Fibroblast of lung (primary cell): ENCODE results near the gene FKBP8. TPM values are rescaled to one million over a fixed set of nuclear protein-coding genes. Genes with fewer than 3 reads are reported as not detected.

ENCODE experiments used
- DNase-seq, 2 donors: peaks; one replicate each; pipeline versions ENCODE4 v3.0.0 to v3.0.0-alpha.2; 2010; ENCODE audit warnings: low read depth in 2 of 2
- H2AFZ ChIP-seq: 2 replicates; pipeline ENCODE4 v1.5.1; 2012; ENCODE audit warnings: low read length, control low read depth, inconsistent platforms
- H3K27ac ChIP-seq: 2 replicates; pipeline ENCODE4 v1.5.1; 2011; ENCODE audit warnings: low read length, control low read depth; ENCODE audit not compliant: insufficient read depth
- H3K27me3 ChIP-seq: 2 replicates; pipeline ENCODE4 v1.5.1; 2011; ENCODE audit warnings: mild to moderate bottlenecking, low read length; ENCODE audit not compliant: control insufficient read depth, insufficient read depth
- H3K36me3 ChIP-seq: 2 replicates; pipeline ENCODE4 v1.5.1; 2011; ENCODE audit warnings: low read length; ENCODE audit not compliant: control insufficient read depth, insufficient read depth
- H3K4me1 ChIP-seq: 2 replicates; pipeline ENCODE4 v1.5.1; 2011; ENCODE audit warnings: low read length; ENCODE audit not compliant: control insufficient read depth, insufficient read depth; ENCODE audit errors: extremely low read depth
- H3K4me2 ChIP-seq: 2 replicates; pipeline ENCODE4 v1.5.1; 2011; ENCODE audit warnings: low read length, control low read depth; ENCODE audit not compliant: insufficient read depth; ENCODE audit errors: extremely low read depth
- H3K4me3 ChIP-seq, 4 experiments: fragments of 200-600 bp in 1 of 4; sonication (generic) in 1 of 4; replicated peaks in 1 of 4; 2 replicates each; pipeline ENCODE4 v1.5.1; 2011 to 2016; ENCODE audit warnings: low read length in 4 of 4, low read depth in 3 of 4, mild to moderate bottlenecking in 3 of 4, control low read depth in 2 of 4, inconsistent platforms in 1 of 4, mixed read lengths in 1 of 4; ENCODE audit not compliant: insufficient read depth in 1 of 4; ENCODE audit errors: control extremely low read depth in 1 of 4
- H3K79me2 ChIP-seq: 2 replicates; pipeline ENCODE4 v1.5.1; 2012; ENCODE audit warnings: mild to moderate bottlenecking, low read length, inconsistent platforms; ENCODE audit not compliant: control insufficient read depth, insufficient read depth
- H3K9ac ChIP-seq: 2 replicates; pipeline ENCODE4 v1.5.1; 2011; ENCODE audit warnings: mild to moderate bottlenecking, low read length, control low read depth; ENCODE audit not compliant: insufficient read depth
- H3K9me3 ChIP-seq: 2 replicates; pipeline ENCODE4 v1.5.1; 2012; ENCODE audit warnings: low read depth, low read length; ENCODE audit not compliant: control insufficient read depth, insufficient read depth
- H4K20me1 ChIP-seq: 2 replicates; pipeline ENCODE4 v1.5.1; 2011; ENCODE audit warnings: low read length; ENCODE audit not compliant: control insufficient read depth, insufficient read depth; ENCODE audit errors: extremely low read depth
- EZH2 ChIP-seq: IDR thresholded peaks from 2 replicates; pipeline ENCODE4 v1.5.1; 2012; ENCODE audit warnings: low read length, control low read depth, mild to moderate bottlenecking; ENCODE audit errors: missing control alignments
- polyA plus RNA-seq, 2 donors: library from polyadenylated mRNA; depleted of rRNA in 1 of 2; stranded (reverse) in 1 of 2; unstranded in 1 of 2; fragments of >200 nt; gene quantifications; 2 replicates each; pipeline ENCODE4 v1.2.1, GENCODE V29; 2011 to 2012; ENCODE audit warnings: missing spikeins in 1 of 2
- total RNA-seq: library from RNA; depleted of rRNA; stranded (reverse); fragments of >200 nt; gene quantifications from 2 replicates; pipeline ENCODE4 v1.2.1, GENCODE V29; 2014
- TF ChIP-seq, protein P1 (sequence below), 2 donors: IDR thresholded peaks in 1 of 2; conservative IDR thresholded peaks in 1 of 2; 1 replicate in 1 of 2; 2 replicates in 1 of 2; pipeline ENCODE4 v1.5.1; 2011 to 2012; ENCODE audit warnings: low read length in 2 of 2, control low read depth in 1 of 2, inconsistent platforms in 1 of 2, low read depth in 1 of 2, mild to moderate bottlenecking in 1 of 2

The FKBP8 gene
- total and polyA plus RNA-seq, 2 donors (not counting 1 experiment from before 2014, with no cell fraction given) = 135 to 289 TPM

- H3K4me1 ChIP-seq = no peaks in the 10 kb centered on the region
- no peak overlapping the region for H2AFZ ChIP-seq
- no peak overlapping the region for H3K4me3 ChIP-seq
- H3K27me3 ChIP-seq = no peaks in the 10 kb centered on the region
- H3K36me3 ChIP-seq = peaks cover 33% of the 10 kb centered on the region
- H3K79me2 ChIP-seq = peaks cover 3% of the 10 kb centered on the region
- H4K20me1 ChIP-seq = no peaks in the 10 kb centered on the region
- no peaks in the 10 kb centered on the region for H3K9me3 ChIP-seq
- no peak overlapping the region for H3K27ac ChIP-seq
- H3K4me2 ChIP-seq = no peak overlapping the region
- no peak overlapping the region for H3K9ac ChIP-seq
- no peak for DNase-seq
- TF ChIP-seq EZH2 = no peak
- TF ChIP-seq, protein P1, sequence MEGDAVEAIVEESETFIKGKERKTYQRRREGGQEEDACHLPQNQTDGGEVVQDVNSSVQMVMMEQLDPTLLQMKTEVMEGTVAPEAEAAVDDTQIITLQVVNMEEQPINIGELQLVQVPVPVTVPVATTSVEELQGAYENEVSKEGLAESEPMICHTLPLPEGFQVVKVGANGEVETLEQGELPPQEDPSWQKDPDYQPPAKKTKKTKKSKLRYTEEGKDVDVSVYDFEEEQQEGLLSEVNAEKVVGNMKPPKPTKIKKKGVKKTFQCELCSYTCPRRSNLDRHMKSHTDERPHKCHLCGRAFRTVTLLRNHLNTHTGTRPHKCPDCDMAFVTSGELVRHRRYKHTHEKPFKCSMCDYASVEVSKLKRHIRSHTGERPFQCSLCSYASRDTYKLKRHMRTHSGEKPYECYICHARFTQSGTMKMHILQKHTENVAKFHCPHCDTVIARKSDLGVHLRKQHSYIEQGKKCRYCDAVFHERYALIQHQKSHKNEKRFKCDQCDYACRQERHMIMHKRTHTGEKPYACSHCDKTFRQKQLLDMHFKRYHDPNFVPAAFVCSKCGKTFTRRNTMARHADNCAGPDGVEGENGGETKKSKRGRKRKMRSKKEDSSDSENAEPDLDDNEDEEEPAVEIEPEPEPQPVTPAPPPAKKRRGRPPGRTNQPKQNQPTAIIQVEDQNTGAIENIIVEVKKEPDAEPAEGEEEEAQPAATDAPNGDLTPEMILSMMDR (conservative IDR thresholded peaks at IDR 0.05 in 1 of 2, IDR thresholded peaks at IDR 0.05 in 1 of 2; ENCODE audit: low read depth in 1 of 2, low read length in 2 of 2) = no peak
These were observed 6.9 kb downstream of the FKBP8 start for GRCh38 chr19:18536475-18536874.

DNA sequence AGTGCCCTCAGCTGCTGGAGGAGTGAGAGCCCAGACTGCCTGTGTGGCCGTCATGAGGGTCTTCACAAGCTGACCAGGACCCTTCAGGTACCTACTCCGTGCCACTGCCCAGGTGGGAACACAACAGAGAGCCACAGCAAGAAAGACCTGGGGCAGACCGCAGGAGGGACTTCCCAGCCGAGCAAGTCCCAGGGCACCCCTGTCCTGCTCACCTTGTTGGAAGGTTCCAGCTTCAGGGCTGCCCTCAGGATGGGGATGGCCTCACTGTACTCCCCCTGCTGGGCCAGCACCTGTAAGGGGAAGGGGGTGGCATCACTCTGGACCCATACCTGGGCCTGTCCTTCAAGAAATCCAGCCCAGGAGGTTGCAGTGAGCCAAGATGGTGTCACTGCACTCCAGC is 10.3 kb downstream of the FKBP8 start:
- Histone ChIP-seq H2AFZ (no peak overlapping the region), H3K9me3 (no peaks in the 10 kb centered on the region), H3K27ac (no peak overlapping the region), H3K4me1 (no peaks in the 10 kb centered on the region), H3K9ac (no peak overlapping the region), H3K4me3 (no peak overlapping the region), H3K27me3 (no peaks in the 10 kb centered on the region), H3K36me3 (peaks cover 16% of the 10 kb centered on the region), H4K20me1 (no peaks in the 10 kb centered on the region), H3K79me2 (no peaks in the 10 kb centered on the region), H3K4me2 (no peak overlapping the region)
- TF ChIP-seq EZH2 = no peak
- DNase-seq = no peak

DNA sequence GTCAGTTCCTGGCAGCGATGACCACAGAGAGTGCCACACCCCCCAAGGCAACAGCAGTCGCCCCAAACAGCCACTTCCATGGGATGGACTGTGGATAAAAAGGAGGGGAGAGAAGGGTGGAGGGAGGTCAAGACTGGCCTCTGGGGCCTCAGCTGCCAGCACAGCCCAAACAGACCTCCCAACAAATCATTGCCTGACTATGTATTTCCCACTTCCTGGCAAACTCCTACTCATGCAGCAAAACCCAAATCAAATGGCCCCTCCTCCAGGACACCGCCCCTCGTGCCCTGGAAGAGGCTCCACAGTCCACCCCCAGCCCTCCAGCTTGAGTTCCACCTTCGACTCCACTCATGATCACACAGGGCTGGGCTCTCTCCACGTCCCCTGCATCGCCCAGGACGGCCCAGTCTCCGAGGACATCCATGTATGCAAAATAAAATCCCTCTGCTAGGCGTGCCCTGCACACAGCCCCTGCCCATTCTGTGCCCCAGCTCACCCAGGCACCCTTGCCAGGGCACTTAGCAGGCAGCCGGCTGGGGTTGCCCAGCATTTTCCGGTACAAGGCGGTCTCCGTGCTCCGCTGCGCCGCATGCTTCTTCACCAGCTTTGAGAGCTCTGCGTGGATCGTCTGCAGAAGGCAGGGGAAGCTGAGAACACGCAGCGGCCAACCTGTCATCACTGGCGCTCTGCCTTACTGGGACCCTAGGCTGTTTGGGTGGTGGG is 11.0 kb downstream of the FKBP8 start:
- Histone ChIP-seq H2AFZ (no peak overlapping the region), H3K27ac (no peak overlapping the region), H3K79me2 (no peaks in the 10 kb centered on the region), H3K4me3 (no peak overlapping the region), H3K9me3 (no peaks in the 10 kb centered on the region), H3K27me3 (no peaks in the 10 kb centered on the region), H3K9ac (no peak overlapping the region), H4K20me1 (no peaks in the 10 kb centered on the region), H3K36me3 (peaks cover 14% of the 10 kb centered on the region), H3K4me1 (no peaks in the 10 kb centered on the region), H3K4me2 (no peak overlapping the region)
- DNase-seq = no peak
- TF ChIP-seq, protein P1 (conservative IDR thresholded peaks at IDR 0.05 in 1 of 2, IDR thresholded peaks at IDR 0.05 in 1 of 2; ENCODE audit: low read depth in 1 of 2, low read length in 2 of 2) = no peak
- no peak for TF ChIP-seq EZH2
